ENCODE results near the gene AHRR.
"Not testable (repeated sequence)": the region's sequence is repeated elsewhere in the genome, so short reads cannot be mapped to it uniquely, and the experiment has no call there.

Gene AHRR

DNA sequence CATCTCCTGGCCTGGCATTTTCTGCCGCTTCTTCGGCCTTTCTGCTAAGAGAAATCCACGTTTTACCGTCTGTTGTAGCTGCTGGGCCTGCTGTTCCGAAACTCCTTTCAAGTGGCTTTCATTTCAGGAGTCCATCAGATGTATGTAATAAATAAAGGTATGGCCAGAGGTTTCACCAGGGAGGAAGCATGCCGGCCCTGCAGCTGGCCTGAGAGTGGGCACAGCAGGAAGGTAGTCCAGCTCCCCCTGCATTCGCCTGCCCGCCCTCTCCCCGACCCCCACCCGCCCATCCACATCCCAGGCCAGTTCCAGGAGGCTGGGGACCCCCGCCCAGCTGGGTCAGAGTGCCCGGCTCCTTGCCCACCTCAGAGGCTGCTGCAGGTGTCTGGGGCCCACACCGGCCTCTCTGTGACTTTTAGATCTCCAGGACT is 75.0 kb downstream of the AHRR start:
- no peak for DNase-seq (ENCODE audit: low spot score)

DNA sequence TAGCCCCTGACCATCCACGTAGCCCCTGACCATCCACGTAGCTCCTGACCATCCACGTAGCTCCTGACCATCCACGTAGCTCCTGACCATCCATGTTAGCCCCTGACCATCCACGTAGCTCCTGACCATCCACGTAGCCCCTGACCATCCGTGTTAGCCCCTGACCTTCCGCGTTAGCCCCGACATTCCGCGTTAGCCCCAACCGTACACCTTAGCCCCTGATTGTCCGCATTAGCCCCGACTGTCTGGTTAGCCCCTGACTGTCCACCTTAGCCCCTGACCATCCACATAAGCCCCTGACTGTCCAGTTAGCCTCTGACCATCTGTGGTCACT is 76.6 kb downstream of the AHRR start:
- not testable (repeated sequence) for DNase-seq (ENCODE audit: low spot score)

DNA sequence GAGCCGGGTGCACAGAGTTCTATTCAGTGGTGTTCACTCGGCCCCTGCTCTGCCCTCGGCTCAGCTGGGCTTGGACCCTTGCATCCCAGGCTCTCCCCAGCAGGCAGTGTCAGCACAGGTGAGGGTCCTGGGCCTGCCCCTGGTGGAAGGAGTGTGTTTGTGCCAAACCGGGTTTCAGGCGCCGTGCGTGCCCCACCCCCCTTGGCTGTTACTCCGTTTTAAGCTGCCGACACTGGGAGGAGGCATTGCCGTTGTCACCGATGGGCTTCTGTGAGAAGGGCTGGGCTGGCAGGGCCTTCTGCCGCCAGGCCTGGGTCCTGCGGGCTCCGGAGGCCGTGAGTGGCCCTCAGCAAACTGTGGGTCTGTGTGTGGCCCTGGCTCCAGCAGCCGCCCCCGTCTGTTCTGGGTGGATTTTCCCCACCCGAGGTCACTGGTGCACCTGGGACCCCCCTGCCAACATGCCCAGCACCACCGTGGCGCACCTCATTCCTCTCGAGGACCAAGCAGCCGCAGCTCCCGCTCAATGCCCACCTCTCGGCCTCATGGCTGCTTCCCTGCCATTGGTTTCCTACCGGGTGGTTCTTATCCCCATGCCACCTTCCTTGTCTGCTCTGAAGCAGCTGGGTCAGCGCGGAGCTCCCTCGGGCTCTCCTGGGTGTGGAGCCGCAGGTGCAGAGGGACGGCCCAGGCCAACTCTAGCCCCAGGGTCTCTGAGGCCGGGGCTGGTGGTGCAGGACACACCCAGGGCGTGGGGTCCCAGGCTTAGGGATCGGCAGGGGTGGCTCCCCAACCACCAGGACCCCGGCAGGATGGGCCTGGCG is 77.2 kb downstream of the AHRR start:
- DNase-seq (ENCODE audit: low spot score), result no peak

DNA sequence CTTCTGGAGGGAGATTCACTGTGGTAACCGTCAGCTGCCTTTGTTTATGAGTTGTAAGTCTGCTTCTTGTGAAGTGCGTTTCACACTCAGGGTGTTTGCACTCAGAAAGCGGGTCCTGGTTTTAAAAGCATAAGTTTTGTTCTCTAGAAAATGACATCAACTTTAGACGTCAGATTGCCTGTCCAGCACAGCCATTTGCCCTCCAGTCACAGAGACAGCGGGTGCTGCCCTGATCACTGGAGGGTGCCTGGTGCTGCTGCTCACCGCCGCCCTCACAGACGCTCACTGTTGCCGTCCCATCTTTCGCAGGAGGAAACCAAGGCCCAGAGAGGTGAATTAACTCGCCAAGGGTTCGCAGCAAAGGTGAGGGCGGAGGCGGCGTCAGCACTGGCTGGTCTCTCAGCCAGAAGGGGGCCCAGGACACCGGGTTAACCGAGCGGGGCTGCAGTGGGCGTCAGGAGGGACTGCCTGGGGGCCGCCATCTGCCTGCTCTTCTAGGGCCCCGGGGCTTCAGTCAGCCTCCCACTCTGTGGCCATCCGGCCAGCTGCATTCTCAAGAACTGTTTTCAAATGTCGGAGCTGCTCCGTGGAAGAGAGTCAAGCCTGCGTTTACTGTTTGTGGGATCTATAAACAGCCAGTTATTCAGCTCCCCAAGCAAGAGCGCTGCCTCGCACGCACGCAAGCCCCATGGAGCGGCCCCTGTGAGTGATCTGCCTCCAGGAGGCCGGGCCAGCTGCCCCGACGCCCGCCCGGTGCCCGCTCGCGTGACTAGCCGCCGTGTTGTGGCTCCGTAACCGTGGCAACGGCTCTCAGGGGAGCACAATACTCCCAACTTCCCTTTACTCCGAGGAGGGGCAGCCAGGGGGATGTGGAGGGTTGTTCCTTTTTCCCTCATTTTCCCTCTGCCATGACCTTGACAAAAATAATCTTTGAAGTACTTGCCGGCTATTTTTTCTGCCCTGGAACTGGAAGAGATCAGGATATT is 78.1 kb downstream of the AHRR start:
- peak; percentile 94 for DNase-seq (ENCODE audit: low spot score)

GRCh38 chr5:400282-401145 is 79.0 kb downstream of the AHRR start:
- peak; percentile 80 for DNase-seq (ENCODE audit: low spot score)

GRCh38 chr5:401146-402034 is 79.9 kb downstream of the AHRR start:
- DNase-seq (ENCODE audit: low spot score), result no peak

- DNase-seq (ENCODE audit: low spot score), result not testable (repeated sequence)
Observed at GRCh38 chr5:402219-402614, 80.7 kb downstream of the AHRR start.

GRCh38 chr5:402615-403359 is 81.3 kb downstream of the AHRR start:
- DNase-seq (ENCODE audit: low spot score), result no peak

- DNase-seq (ENCODE audit: low spot score), result no peak
Observed at GRCh38 chr5:403995-404394, 82.5 kb downstream of the AHRR start.

DNA sequence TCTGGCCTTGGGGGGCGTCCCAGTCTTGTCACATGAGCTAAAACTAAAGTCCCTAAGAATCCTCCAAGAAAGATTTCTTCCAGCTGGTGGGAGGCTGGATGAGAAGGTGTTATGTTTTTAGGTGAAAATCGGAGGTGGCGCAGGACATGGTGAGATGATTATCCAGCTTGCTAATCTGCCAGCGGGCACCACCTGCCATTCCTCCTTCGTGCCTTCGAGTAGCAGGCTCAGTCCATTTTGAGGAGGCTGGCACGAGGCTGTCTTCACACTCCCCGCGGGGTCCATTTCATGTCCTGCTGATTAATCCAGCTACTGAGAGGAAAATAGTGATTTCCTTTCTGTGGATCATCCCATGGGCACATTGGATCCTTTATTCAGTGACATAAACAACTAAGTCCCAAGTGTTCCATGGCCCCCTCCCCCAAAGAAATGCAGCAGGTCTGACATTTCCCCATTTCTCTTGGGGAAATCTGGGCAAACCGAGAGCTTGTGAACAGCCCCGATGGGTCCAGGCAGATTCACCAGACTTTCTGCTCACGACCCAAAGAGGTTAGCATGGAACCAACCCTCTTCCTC is 83.2 kb downstream of the AHRR start:
- no peak for DNase-seq (ENCODE audit: low spot score)

DNA sequence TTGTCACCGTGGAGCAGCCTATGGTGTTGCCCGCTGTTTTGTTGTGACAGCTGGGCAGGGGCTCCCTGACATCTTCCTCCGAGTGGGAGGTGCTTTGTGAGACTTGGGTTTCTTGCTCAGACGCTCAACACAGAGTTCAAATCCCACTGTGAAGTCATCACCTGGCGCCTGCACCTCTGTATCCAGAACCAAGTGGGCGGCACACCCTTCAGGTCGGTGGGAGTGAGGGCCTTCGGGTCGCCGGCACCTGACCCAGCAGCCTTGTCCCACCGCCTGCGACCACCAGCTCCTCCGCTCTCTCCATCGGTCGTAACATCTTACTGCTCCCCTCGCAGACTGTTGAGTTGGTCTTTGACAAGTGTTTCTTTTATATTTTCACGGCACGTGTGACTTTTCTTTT is 83.9 kb downstream of the AHRR start:
- no peak for DNase-seq (ENCODE audit: low spot score)

DNA sequence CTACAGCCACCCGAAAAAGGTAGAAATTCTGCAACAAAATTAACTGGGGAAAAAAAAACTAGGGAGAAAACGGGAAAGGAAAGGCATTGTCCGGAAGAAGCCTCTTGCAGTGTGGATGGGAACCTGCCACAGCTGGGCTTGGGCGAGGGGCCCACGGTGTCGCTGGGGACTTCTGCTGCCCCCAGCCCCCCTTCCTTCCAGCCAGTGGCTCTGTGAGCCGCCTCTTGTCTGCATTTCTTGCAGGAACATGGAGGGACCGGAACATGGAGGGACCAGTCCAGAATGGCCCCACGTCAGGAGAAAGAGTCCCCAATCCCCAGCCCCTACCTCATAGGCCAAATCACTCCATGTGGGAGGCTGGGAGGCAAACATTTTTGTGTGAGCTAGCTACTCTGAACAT is 84.5 kb downstream of the AHRR start:
- DNase-seq (ENCODE audit: low spot score), result no peak

DNA sequence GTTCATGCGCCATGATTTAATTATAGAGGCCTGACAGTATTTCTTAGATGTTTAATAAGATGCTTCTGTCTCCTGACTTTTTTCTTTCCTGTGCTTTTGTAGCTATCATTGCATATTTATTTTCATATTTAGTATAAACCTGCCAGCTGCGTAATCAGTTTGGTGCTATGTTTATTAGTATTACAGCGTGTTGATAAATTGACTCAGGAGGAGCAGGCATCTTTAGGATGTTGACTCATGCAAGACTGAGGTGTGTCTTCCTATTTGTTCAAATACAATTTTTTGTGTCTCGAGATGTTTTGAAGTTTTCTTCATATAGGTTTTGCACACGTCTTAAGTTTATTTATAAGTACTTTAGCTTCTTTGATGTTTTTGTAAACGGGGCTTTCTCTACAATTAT is 85.5 kb downstream of the AHRR start:
- DNase-seq (ENCODE audit: low spot score), result no peak

DNA sequence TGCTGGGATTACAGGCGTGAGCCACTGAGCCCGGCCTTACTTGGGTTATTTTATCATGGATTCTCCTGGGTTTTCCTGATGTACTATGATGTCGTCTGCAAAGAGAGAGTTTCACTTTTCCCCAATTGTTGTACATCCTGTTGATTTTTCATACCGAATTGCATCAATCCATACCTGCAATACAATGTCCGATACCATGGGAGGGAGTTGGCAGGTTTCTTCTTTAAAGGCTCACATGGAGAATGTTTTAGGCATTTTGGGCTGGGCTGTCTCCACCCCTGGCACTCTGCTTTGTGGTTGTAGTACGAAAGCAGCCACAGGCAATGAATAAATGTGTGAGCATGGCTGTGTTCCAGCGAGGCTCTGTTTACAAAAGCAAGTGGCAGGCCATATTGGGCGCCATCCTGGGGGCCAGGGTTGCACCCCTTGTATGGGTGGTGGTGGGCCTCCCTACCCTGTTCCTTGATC is 86.3 kb downstream of the AHRR start:
- no peak for DNase-seq (ENCODE audit: low spot score)

GRCh38 chr5:410911-411517 is 89.5 kb downstream of the AHRR start:
- DNase-seq (ENCODE audit: low spot score), result no peak

- no peak for DNase-seq (ENCODE audit: low spot score)
Observed at GRCh38 chr5:411728-412127, 90.2 kb downstream of the AHRR start.

DNA sequence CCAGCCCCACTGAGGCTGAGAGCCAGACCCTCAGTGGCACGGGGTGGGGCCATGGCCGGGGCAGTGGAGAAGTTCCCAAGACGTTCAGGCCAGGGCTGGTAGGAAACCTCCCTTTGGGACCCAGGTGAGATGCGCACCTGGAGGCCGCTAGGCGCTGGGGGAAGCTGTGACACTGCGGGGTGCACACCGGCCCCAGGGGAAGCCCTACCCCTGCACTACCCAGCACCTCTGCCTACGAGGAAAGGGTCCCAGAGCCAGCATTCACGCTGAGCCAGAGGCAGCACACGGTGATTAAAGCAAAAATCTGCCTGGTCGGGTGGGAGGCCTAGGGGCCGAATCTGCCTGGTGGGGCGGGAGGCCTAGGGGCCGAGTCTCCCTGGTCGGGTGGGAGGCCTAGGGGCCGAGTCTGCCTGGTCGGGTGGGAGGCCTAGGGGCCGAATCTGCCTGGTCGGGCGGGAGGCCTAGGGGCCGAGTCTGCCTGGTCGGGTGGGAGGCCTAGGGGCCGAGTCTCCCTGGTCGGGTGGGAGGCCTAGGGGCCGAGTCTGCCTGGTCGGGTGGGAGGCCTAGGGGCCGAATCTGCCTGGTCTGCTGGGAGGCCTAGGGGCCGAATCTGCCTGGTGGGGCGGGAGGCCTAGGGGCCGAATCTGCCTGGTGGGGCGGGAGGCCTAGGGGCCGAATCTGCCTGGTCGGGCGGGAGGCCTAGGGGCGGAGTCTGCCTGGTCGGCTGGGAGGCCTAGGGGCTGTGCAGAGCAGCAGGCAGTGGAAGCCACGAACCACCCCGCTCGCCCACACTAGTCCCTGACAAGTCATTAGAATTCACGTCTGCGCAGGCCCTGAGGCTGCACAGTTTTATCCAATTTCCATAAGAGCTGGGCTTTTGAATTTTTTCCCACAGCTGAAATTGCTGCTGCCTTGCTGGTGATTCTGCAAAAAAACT is 93.7 kb downstream of the AHRR start:
- DNase-seq (ENCODE audit: low spot score), result not testable (repeated sequence)

DNA sequence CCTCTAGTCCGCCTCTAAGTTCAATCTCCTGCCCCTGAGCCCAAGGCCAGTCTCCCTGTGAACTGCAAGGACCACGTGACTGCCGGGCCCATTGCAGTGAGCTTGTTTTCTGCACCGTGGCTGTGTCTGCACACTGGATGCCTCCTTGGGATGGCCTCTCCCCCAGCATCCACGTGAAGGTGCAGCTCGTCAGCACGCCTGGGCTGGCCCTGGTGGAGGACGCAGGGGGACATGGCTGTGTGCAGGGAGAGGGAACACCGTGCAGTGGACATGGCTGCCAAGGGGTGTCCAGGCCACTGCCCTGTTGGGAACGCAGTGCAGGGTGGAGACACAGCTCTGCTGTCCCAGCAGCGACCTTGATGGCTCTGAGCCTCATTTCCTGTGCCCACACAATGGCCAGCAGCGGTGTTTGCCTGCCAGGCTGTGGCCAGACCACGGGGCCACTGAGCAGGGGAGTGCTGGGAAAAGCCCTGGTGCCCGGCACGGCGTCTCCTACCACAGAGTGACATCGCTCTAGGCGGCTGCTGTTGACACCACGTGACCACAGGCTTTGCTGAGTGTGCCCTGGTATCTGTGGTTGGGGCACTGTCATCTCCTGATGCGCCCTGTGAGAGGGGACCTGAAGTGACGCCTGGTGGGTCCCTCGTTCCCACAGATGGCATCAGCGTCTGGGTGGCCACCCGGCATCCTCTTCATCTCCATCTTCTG is 94.6 kb downstream of the AHRR start:
- no peak for DNase-seq (ENCODE audit: low spot score)
